ENCODE results near the gene APELA.

Gene APELA

GRCh38 chr4:164890691-164891090 lies 13.7 kb downstream of the APELA start:
- ChIA-PET CTCF (no interaction called here), POLR2A (no interaction called here)
- TF ChIP-seq CTCF (IDR thresholded peaks at IDR 0.05; ENCODE audit: insufficient read depth, low read length, missing control alignments): no peak
- H3K4me3 ChIP-seq (ENCODE audit: low read depth, low read length): no peak overlapping the region
- DNase-seq (ENCODE audit: low read depth, low spot score): no peak

- POLR2A ChIA-PET: no interaction called here
- no peak for TF ChIP-seq CTCF (IDR thresholded peaks at IDR 0.05; ENCODE audit: insufficient read depth, low read length, missing control alignments)
- DNase-seq (ENCODE audit: low read depth, low spot score): no peak
- no peak overlapping the region for H3K4me3 ChIP-seq (ENCODE audit: low read depth, low read length)
- CTCF ChIA-PET: no interaction called here
These were observed 15.0 kb downstream of the APELA start for GRCh38 chr4:164892018-164892417.

- ChIA-PET POLR2A (no interaction called here), CTCF (no interaction called here)
- no peak overlapping the region for H3K4me3 ChIP-seq (ENCODE audit: low read depth, low read length)
- no peak for TF ChIP-seq CTCF (IDR thresholded peaks at IDR 0.05; ENCODE audit: insufficient read depth, low read length, missing control alignments)
- no peak for DNase-seq (ENCODE audit: low read depth, low spot score)
These were observed 17.7 kb downstream of the APELA start for GRCh38 chr4:164894702-164895101.

GRCh38 chr4:164902608-164903007 lies 25.6 kb downstream of the APELA start:
- H3K4me3 ChIP-seq (ENCODE audit: low read depth, low read length): no peak overlapping the region
- DNase-seq (ENCODE audit: low read depth, low spot score): no peak
- CTCF ChIA-PET: no interaction called here
- POLR2A ChIA-PET: no interaction called here
- TF ChIP-seq CTCF (IDR thresholded peaks at IDR 0.05; ENCODE audit: insufficient read depth, low read length, missing control alignments): no peak

GRCh38 chr4:164904336-164904735 lies 27.4 kb downstream of the APELA start:
- POLR2A ChIA-PET: no interaction called here
- H3K4me3 ChIP-seq (ENCODE audit: low read depth, low read length): no peak overlapping the region
- TF ChIP-seq CTCF (IDR thresholded peaks at IDR 0.05; ENCODE audit: insufficient read depth, low read length, missing control alignments): no peak
- no peak for DNase-seq (ENCODE audit: low read depth, low spot score)
- CTCF ChIA-PET: no interaction called here

GRCh38 chr4:164904941-164905340 lies 28.0 kb downstream of the APELA start:
- H3K4me3 ChIP-seq (ENCODE audit: low read depth, low read length): no peak overlapping the region
- no peak for TF ChIP-seq CTCF (IDR thresholded peaks at IDR 0.05; ENCODE audit: insufficient read depth, low read length, missing control alignments)
- CTCF ChIA-PET: no interaction called here
- POLR2A ChIA-PET: no interaction called here
- DNase-seq (ENCODE audit: low read depth, low spot score): no peak
